Measurements from ENCODE around the gene ZNF343.

The ZNF343 gene

GRCh38 chr20:2473516-2473915 is 35.2 kb downstream of the ZNF343 start:
- DNase-seq (ENCODE audit: low read depth in 2 of 2) = no peak

GRCh38 chr20:2470423-2471193 is 38.1 kb downstream of the ZNF343 start, which contains the start of gene SNRPB:
Gene SNRPB (minus strand): TSS chr20:2470789. CDS start chr20:2470690, 99 bp downstream.
- peak; percentile 93 for DNase-seq (ENCODE audit: low read depth in 2 of 2)

GRCh38 chr20:2469991-2470422 is 38.7 kb downstream of the ZNF343 start:
- peak; percentile 27 to 35 for DNase-seq (ENCODE audit: low read depth in 2 of 2)

GRCh38 chr20:2468581-2469407 is 39.9 kb downstream of the ZNF343 start:
- DNase-seq (ENCODE audit: low read depth in 2 of 2) = no peak

GRCh38 chr20:2467412-2467811 is 41.3 kb downstream of the ZNF343 start:
- no peak for DNase-seq (ENCODE audit: low read depth in 2 of 2)

GRCh38 chr20:2465100-2465499 is 43.6 kb downstream of the ZNF343 start:
- DNase-seq (ENCODE audit: low read depth in 2 of 2) = no peak

GRCh38 chr20:2463616-2464365 is 44.9 kb downstream of the ZNF343 start:
- DNase-seq (ENCODE audit: low read depth in 2 of 2) = no peak

GRCh38 chr20:2462484-2462883 is 46.2 kb downstream of the ZNF343 start:
- no peak for DNase-seq (ENCODE audit: low read depth in 2 of 2)

- no peak for DNase-seq (ENCODE audit: low read depth in 2 of 2)
Observed at GRCh38 chr20:2460752-2461424, 47.8 kb downstream of the ZNF343 start.

- no peak for DNase-seq (ENCODE audit: low read depth in 2 of 2)
Observed at GRCh38 chr20:2459981-2460751, 48.5 kb downstream of the ZNF343 start.

GRCh38 chr20:2458919-2459499 is 49.7 kb downstream of the ZNF343 start:
- DNase-seq (ENCODE audit: low read depth in 2 of 2) = no peak

GRCh38 chr20:2455771-2456497 is 52.8 kb downstream of the ZNF343 start:
- no peak for DNase-seq (ENCODE audit: low read depth in 2 of 2)

GRCh38 chr20:2453792-2454191 is 54.9 kb downstream of the ZNF343 start:
- DNase-seq (ENCODE audit: low read depth in 2 of 2) = no peak

GRCh38 chr20:2451939-2452732 is 56.6 kb downstream of the ZNF343 start:
- peak in 1 of 2 donors; percentile 38 for DNase-seq (ENCODE audit: low read depth in 2 of 2)

GRCh38 chr20:2451422-2451821 is 57.3 kb downstream of the ZNF343 start:
- no peak for DNase-seq (ENCODE audit: low read depth in 2 of 2)

GRCh38 chr20:2449386-2449785 is 59.3 kb downstream of the ZNF343 start:
- DNase-seq (ENCODE audit: low read depth in 2 of 2) = no peak

GRCh38 chr20:2446845-2447244 is 61.9 kb downstream of the ZNF343 start:
- no peak for DNase-seq (ENCODE audit: low read depth in 2 of 2)
